ACHN (cell line): ENCODE results near the gene RAB7B.

Experiments used
- DNase-seq: peaks from one replicate; pipeline ENCODE4 v3.0.0-alpha.2; 2015
- in situ Hi-C: cut with HindIII; loops from 2 replicates; pipeline ENCODE4 v1.10.0; 2017; ENCODE audit warnings: low sequenced_read_pairs, low pct_ligation_motif_present, low pct_unique_long_range_greater_than_20kb

Gene RAB7B

DNA sequence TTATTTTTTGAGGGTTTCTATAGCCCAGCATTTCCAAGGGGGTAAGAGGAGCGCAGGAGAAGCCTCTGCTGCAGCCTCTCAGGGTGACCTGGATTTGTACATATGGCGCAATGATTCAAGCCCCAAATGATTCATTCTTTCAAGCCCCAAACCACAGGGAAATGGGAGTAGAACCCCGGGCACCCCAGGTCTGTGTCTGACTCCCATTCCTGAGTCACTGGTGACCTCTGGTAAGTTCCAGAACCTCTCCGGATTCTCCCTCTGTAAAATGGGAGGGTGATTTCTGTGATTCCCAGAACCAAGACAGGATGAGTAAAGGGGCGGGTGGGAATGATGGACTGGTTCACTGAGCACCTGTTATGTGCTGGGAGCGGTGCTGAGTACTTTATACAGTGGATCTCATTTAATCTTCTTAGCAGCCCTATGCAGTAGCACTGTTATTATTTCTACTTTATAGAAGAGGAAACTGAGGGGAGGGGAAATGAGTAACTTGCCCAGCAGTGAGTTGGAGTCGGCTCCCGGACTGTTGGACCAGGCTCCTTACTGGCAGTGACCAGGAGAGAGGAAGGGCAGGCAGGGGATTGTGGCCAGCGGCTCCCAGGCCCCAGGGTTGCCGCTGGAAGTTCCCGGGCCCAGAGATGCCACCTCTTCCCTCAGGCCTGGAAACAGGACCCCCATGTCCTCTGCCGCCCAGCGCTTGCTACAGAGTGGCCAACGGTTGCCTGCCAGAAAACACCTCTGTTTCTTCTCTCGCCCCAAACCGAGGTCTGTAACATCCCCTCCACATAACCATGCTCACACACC, 39.6 kb downstream of the RAB7B start:
- DNase-seq = peak; percentile 45
- in situ Hi-C loops = no loop called here

DNA sequence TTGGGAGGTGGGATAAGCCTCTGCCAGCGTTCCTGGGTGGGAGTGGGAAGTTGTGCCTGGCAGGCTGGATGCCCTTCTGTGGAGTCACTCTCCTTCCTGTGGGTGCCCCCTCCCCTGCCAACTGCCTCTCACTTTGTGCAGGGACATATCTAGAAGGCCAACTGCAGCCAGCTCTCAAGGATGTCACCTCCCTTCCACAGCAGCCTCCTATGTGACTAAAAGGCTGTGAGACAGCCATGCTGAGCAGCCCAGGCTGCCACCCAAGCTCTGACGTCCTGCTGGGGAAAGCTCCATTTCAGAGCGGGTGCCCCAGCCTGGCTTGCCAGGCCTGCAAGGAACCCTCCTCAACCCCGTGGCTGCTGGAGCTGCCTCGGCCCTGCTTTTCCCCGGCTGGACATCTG, 40.4 kb downstream of the RAB7B start:
- DNase-seq = no peak
- in situ Hi-C loops = no loop called here

DNA sequence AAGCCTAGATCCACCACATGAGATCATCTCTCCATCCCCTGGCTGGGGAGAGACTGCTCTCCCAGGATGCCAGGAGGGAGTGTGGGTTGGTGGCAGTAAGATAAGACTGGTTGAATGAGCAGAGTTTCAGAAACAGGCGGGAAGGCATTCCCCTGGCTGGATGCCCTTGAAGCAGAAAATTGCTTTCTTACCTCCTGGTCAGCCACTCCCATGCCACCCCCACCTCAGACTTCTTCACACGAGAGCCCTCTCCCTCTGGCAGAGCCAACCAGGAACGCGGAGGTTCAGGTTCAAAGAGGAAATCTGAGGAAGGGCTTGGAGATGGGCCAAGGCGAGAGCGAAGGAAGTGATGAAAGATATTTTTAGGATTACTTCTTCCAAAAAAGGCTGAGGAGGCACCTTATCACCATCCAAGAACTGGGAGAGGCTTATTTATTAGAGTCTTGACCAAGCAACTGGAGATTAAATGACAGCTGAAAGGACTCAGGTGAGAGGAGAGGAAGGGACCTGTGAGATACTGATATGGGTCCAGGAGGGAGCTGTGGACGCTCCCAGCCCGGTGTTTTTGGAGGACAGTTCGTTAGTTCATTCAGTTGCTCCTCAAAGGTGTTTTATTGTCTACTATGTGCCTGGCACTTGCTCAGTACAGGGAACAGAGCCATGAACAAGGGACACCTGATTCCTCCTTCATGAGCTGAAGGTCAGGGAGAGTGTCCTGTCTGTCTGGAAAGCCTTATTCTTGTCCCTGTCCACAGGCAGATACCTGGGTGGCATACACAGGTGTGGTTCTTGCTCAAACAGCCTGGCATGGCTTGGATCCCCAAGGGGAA, 41.0 kb downstream of the RAB7B start:
- in situ Hi-C loops = no loop called here

DNA sequence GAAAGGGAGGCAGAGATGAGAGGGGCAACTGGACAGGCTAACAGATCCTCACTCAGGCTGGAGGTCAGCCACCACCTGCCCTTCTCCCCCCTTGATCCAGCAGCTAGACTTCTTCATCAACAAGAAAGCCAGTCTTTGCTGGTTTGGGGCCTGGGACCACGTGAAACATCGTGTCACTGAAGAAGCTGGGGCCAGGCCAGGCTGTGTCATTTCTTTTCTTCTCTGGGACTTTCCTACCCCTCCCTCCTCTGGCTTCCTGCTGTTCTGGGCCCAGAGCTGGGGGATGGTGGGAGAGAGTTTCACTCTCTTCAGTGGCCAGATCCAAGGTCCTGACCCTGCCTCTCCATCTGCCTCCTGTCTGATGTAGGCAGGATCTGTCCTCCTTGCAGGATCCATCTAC, 41.8 kb downstream of the RAB7B start:
- in situ Hi-C loops = no loop called here
- DNase-seq = no peak

More for the DNA sequence above, 41.0 kb downstream of the RAB7B start:
- DNase-seq = no peak

DNA sequence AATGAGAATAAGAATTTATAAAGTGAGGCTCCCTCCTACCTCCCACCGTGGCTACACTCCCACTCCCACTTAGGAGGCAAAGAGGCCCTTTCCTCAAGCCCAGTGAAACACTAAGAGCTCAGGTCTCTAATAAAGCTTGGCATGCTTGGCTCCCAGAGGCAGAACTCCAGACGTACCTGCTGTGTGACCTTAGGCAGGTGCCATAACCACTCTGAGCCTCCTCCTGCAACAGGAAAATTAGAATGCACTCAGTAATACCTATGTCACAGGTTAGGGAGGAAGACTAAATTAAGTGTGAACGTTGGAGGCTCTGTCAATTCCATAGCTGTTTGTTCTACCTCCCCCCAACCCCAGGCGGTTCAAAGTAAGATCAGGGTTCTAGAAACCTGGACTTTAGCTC, 43.4 kb downstream of the RAB7B start:
- in situ Hi-C loops = no loop called here
- DNase-seq = no peak

DNA sequence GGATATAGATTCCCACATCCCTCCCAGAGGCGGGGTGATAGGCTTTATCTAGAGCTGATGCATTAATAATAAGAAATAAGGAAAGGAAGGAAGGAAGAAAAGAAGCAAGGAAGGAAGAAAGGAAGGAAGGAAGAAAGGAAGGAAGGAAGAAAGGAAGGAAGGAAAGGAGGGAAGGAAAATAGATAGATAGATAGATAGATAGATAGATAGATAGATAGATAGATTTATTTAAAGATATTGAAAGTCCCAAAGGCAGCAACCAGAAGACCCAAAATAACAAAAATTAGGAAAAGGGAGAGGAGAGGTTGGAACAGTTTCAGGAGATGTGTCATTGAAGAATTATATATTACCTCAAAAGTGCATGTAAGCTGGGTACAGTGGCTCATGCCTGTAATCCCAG, 47.7 kb downstream of the RAB7B start:
- no peak for DNase-seq
- in situ Hi-C loops = no loop called here

DNA sequence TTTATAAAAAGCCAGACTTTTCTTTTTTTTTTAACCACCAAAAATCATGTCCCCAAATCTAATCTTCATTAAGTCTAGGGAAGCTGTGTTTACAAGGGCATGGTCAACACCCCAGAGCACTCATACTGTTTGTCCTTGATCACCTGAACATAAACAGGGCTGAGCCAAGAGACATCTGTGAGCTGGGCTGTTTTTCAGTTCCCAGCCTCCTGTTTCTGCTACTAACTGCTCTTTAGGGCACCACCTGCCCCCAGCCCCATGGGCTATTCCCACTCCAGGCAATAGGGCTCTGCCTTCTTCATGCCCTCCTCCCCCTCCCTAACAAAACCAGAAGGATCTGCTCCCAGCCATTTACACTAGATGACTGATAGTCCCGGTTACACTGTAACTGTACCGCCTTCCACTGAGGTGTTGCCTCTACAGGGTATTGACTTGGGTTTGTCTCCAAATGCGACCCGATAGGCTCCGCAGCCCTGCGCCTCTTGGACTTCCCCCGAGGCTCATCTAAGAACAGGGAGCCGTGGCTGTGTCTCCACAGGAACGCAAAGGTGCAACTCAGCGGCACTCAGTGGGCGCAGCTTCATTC, 48.3 kb downstream of the RAB7B start:
- DNase-seq = no peak
- in situ Hi-C loops = no loop called here

DNA sequence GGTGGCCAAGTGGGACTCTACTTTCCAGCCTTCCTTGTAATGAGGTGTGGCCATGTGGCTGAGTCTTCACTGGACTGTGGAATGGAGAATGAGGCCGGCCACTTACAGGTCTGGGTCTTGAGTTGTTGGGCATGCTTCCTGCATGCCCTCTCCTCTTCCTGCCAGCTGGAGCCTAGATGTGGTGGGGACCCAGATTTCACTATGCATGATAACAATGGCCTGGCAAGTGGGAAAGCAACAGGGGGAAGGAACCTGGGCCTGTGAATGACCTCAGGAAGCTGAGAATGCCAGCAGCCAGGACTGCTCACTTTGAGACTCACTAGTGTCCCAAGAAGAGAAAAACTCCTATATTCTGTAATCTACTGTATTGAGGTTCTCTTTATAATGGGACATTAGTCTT, 51.4 kb downstream of the RAB7B start:
- in situ Hi-C loops = no loop called here
- no peak for DNase-seq

DNA sequence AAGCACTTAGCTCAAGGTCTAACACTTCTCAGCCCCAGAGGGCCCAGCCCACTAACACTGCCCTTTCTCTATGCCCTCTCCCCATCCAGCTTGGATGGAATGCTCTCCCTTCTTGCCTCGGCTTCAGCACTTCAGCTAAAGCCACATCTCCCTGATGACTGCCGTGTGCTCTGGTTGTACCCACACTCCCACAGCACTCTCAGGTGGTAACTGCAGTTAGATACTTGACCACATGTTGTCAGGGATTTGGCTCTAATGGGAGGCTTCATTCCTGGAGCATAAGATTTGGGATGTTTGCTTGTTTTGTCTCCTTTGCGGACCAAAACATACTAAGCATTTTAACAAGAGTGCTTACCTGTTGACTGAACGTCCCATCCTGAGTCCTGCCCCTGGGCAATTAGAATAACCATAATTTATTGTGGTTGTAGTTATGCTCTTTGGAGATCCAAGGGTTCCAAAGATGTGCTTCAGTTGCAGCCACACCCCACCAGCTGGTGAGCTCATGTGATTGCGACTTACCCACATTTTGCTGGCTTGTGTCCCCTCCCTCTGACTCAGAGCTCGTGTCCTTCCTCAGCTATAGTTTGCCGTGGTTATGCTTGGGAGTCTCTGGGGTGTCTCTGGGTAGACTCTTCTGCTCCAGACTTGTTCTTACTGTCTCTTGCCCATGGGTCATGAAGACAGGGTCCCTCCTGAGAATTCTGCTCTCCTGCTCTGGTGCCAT, 52.2 kb downstream of the RAB7B start:
- in situ Hi-C loops = no loop called here
- DNase-seq = peak; percentile 17

DNA sequence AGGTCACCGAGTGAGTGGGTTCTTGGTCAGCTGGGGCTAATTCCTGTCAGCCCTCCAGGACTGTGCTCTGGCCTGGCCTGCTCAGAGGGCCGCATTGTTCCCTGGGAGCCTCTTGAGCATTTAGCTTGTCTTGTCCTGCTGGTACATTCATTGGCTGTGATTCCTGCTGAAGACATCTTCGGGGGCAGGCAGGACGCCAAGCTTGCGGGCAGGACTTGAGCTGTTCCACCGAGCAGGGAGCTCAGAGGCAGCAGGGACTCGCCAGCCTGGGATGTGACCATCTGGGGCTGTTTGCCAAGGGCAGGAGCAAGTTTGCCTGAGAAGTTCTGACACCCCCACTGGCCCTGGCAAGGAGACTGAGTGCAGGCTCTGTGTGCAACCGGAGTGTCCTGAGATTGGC, 52.9 kb downstream of the RAB7B start:
- in situ Hi-C loops = no loop called here
- DNase-seq = no peak

DNA sequence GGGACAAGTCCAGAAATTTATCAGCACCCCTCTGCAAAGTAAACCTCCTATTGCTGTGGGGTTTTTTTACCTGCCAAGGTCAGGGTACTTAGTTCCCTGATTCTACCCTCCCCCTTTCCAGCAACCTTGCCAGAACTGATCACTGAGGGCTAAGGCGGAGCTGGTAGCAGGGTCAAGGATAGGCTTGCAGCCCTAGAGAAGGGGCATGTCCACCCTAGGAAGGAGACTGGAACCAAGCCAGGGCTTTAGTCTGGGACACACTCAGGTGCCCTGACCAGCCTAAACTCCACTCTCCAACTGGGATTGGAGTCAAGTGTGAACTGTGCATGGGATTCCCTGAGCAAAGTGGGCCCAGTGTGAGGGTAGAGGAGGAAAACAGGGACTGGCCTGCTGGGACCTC, 53.4 kb downstream of the RAB7B start:
- in situ Hi-C loops = no loop called here
- DNase-seq = no peak

DNA sequence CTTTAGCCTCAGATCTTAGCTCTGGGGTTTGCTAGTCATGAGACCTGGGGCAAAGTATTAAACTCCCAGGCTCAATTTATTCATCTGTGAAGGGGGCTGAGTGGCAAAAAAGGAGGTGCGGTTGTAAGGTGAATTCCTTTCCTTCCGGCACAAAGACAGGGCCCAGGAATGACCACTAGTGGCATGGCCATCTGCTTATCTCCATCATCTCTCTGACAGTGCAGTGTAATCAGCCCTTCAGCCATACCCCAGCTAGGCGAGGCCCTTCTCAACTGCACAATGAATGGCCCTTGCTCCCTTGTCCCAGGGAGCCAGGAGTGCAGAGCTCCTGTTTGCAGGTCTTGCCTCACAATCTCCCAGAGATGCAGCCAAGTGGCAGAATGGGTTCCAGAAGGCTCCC, 54.3 kb downstream of the RAB7B start:
- DNase-seq = no peak
- in situ Hi-C loops = no loop called here

DNA sequence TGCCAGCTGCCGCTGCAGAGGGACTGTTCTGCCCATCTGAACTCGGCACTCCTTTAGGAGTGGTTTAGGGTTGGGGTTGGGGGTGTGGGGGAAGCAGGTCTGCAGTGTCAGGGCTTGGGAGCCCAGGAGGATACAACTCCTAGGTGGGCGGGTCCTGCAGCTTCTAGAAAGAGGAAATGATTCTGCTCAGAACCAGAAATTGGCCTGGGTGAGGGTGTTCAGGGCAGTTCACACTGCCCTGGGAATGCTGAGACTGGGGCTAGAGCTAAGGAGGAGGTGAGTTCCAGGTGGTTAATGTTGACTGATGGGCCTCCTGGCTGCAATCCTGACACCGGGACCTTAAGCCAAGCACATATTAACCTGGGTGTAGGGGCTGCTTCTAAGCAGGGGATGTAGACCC, 55.2 kb downstream of the RAB7B start:
- in situ Hi-C loops = no loop called here

DNA sequence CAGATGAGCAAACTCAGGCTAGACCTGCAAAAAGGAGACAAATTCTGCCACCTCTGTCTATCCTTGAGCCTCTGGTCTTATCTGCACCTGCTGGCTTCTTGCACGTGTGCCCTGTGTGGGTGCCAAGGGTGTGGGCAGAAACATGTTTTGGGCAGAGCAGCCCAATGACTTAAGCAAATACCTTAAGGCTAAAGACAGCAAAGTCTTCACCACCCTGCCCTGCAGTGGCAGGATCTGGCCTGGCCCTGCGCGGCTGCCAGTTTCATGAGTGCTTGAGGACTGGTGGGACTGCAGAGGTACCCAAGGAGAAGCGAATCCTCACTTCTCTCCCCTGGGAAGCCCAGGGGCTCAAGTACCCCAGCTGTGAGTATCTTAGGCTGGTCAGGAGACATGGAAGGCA, 56.2 kb downstream of the RAB7B start:
- no peak for DNase-seq
- in situ Hi-C loops = no loop called here

More for the DNA sequence above, 55.2 kb downstream of the RAB7B start:
- DNase-seq = no peak

DNA sequence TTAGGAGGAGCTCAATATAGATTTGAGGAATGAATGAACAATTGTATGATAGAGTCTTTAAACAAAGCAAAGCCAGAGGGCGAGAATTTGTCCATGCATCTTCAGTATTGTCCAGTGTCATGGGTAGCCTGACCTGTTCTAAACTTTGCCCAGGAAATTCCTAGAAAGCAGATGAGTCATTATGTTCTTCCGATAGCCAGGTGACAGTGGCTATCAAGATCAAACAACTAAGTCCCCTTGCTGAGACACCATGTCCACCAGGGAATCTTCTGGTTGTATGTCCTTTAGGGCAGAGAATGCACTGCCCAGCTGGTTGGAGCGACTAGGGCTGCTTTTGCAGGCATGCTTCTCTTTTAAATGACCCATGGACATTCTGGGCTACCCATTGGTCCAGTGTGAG, 58.1 kb downstream of the RAB7B start:
- no peak for DNase-seq
- in situ Hi-C loops = no loop called here

DNA sequence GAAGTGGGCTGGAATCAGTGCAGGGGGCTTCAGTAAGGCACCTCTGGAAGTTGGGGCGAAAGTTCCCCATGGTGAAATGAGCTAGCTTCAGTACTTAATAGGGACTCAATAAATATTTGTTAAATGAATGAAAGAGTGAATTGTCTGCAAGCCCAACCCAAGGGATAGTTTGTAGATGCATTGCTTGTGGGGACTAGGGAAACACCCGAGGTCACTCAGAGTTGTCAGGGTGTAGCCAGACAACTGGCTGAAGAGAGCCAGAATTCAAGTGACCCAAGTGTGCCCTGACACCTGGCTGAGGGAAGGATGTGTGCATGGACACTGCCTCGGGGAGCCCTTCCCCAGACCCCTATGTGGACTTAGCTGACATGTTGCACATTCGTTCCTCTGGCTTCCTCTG, 58.7 kb downstream of the RAB7B start:
- in situ Hi-C loops = no loop called here
- DNase-seq = no peak

DNA sequence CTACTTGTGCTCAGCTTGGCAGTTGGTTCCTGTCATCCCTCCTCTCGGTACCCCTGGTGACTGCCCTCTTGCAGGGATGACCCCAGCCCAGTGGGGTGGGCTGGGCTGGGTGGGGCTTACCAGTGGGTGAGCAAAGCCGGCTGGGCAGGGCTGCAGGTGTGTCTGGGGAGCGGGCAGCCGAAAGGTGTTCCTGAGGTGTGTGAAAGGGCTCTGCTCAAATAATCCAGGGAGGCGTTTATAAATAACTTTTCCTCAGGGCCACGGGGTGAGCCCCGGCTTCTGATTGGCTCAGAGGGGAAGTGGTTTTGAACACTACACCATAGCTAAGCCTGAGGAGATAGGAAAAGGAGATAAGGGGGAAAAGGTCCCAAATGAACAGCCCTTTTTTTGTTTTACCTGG, 60.0 kb downstream of the RAB7B start, which contains the start of gene SLC26A9:
TSS of gene SLC26A9 (minus strand) at position 212 of the 400 bp plus-strand sequence. CDS start 7,636 bp downstream, outside the sequence.
- in situ Hi-C loops = no loop called here

DNA sequence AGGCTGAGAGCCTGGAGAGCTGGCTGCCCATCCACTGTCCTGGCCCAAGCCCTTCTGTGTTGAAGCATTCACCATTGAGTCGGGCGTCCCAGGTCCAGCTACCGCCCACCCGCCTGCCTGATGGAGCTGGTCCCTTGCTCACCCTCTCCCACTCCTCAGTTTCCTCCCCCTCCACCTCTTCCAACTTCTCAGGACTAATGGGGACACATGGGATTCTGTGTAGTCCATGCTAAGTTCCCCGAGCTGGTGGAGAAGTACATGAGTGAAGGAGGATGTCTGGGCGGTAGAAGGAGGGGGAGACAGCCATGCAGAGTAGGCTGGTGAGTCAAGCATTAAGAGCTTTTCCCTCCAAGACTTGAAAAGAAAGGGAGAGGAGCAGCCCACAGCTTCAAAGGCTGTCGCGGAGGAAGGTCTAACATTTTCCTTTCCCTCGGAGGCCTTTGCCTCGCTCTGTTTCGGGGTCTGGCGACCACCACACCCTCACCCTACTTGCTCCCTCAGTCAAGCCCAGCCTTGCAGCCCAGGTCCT, 60.5 kb downstream of the RAB7B start:
- in situ Hi-C loops = no loop called here
- DNase-seq = no peak

More for the DNA sequence above, 60.0 kb downstream of the RAB7B start, which contains the start of gene SLC26A9:
- no peak for DNase-seq
